Effector CD4-positive, alpha-beta T cell (primary cell): ENCODE results near the gene TBC1D22A.

ENCODE experiments used
- DNase-seq: peaks from one replicate; pipeline ENCODE4 v3.0.0-alpha.2; 2020

The TBC1D22A gene

DNA sequence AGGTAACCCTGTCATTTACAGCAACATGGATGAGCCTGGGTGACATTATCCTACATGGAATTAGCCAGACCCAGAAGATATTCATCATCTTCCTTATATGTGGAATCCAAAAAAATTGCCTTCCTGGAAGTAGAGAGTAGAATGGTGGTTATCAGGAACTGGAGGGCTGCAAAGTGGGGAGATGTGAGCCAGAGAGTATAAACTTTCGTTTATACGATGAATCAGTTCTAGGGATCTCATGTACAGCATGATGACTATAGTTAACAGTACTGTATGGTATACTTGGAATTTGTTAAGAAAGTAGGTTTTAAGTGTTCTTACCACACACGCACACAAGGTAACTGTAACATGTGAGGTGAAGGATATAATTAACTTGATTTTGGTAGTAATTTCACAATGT is 79.1 kb downstream of the TBC1D22A start:
- DNase-seq, result no peak

DNA sequence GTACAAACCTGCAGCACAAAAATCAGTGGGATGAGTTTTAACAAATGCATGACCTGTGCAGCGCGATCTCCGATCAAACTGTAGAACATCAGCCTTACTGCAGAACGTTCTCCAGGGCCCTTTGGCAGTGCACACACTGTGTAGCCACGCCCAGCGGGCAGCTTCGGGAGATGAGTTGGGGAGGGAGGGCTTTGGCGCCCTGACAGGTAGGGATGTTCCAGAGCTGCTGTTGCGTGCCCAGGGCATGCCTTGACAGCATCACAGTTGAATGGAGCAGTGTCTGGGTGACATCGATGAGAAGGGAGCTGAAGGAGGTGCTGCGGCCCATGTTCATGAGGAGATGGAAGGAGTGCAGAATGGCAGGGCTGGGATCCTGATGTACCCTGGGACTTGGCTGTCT is 80.2 kb downstream of the TBC1D22A start:
- DNase-seq, result no peak

DNA sequence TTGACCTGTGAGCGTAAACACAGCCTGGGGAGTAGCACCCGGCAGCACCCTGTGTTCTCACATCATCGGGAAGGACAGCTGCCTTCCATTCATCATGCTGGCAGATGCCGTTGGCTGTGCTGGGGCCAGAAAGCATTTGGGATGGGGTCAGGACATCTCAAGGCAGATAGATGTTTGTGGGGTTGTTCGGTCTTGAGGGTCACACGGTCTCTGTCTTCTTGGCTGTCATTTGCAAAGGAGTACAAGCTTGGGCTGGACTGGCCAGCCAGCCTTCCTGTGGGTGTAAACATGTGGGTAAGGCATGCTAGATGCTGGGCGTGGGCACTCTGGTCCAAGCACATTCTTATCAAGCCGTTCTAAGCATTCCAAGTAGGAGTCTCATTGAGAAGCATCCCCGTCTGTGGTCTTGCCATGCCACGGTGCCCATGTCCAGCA is 81.4 kb downstream of the TBC1D22A start:
- no peak for DNase-seq

DNA sequence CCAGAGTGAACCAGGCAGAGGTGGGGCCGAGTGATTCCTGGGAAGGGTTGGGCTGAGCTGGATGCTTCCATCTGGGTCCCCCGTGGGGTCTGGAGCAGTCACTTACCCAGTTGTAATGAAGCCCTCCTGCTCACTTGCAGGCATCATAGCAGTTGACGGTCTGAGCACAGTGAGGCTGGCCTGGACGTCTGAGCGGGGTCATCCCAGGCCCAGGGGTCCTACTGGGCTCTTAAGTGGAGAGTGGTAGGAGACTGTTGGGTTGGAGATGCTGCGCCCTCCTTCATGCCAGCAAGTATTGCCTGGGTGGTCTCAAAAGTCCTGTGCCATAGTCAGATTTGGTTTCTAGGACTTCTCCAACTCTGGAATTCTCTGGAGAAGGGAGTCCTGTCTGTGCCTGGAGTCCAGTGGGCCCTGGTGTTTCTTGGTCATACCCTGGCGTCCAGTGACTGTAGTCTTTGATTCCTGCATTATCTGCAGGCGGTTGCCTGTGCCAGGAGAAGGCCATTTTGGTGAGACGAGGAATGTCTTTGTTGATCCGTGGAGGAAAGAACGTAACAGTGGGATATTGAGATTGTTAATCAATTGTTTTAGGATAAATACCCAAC is 82.3 kb downstream of the TBC1D22A start:
- no peak for DNase-seq

DNA sequence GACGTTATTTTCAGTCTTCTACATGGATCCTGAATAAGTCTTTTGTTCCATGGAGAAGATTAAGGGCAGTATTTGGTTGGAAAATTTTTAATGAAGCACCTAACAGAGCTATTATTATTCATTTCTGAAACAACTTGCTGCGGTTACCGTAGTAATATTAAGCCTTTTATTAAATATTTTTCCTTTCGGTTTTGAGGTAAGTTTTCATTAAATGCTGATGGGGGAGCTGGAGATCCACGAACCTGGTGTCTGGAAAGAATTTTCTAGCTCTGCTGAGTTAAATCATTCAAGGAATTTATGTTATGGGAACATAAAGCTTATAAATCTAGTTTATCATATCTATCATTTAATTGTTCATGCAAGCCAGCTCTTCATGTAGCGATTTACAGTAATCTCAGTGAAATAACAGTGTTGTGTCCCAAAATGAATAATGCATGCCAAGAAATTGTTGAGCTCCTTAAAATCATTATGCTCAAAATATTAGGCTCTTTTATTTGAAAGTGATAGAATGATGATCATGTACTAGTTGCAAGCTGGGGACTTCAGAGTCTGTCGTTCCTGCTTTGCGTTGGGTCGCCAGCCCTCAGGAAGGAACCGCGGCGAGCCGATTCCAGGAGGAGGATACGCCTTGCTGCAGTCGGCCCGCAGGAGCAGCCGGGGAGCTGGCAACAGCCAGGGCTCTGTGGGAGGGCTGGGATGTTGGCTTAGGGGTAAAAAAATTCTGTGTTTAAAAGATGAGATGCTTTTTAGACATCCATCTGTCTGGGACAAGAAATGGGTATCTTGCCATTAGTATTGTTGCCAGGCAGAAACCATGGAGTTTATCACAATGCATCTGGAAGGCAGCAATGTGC is 83.1 kb downstream of the TBC1D22A start:
- DNase-seq, result no peak

DNA sequence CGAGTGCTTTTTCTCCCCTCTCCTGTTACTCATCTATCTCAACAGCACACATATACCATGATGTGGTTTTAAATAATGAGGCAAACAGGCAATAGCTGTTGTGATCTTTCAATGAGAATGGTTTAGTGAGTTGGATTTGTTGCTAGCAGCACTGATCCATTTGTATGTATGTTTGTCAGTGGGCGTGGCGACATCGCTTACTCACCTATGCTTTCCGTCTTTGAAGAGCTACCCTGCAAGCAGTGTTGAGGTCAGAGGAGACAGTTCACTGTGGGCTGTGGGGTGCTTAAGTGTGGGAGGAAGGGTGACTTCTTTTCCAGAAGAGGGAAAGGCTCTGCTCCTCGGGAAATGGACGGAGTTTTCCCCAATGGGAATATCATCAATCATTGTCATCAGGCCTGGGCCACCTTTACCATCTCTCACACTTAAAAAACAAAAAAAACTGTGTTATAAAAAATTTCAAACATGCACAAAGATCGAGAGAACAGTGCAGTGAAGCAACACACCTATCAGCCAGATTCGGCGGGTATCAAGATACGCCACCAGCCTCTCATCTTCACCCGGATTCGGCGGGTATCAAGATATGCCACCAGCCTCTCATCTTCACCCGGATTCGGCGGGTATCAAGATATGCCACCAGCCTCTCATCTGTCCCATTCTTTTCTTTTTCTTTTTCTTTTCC is 83.8 kb downstream of the TBC1D22A start:
- DNase-seq, result no peak

DNA sequence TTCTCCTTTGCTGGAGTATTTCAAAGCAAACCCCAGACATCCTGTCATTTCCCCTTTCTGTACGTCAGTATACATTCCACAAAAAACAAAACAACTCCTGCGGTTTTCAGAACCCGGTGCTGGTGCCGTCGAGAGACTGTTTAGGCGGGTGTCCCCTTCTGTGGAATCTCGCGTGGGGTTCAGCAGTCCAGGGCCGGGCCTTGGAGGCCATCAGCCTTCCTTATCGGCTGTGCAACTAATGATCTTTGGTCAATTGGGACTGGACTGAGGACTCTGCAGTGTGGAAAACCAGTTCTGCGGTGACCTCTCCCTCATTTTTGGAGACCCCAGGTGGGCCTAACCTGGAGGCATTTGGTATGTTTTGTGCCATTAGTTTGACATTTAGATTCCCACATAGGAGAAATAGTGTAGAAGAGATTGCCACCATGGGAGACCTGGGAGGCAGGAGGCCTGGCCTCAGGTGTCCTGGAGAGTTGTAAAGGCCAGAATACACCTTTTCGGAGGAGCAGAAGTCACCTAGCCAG is 84.4 kb downstream of the TBC1D22A start:
- DNase-seq, result no peak

DNA sequence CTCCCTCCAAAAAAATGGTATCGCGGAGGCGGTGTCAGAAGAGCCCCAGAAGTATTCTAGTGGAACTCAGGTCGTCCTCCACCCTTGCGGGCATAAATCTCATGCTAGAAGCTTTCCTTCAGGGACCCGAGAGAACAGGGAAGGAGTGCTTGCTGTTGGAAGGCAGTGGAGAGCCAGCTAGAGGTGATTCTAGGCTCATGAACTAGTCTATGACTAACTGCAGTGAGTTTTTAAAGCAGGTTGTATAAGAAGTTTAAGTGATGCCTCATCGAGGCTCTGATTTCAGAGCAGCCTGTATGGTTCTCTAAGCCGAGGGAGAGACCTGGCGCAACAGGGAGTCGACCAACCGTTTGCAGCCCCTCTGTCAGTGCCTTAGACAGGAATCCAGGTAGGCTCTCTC is 85.7 kb downstream of the TBC1D22A start:
- DNase-seq, result no peak

DNA sequence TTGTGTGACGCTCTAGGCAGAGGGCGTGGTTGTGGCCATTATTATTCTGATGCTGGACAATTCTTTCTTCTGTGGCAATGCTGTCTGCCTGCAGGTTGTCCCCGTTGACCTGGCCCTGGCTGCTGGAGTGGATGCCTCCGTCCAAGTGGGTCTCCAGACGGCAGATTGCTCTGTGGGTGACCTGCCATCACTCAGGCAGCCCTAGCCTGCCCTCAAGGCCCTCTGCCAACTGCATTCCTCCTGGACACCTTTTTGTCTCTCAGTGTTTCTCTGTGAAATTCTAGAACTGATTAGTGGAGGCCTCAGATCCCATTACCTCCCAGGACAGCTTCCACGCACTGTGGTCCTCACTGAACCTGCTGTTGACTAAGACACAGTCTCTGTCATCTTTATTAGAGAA is 86.7 kb downstream of the TBC1D22A start:
- DNase-seq, result no peak

DNA sequence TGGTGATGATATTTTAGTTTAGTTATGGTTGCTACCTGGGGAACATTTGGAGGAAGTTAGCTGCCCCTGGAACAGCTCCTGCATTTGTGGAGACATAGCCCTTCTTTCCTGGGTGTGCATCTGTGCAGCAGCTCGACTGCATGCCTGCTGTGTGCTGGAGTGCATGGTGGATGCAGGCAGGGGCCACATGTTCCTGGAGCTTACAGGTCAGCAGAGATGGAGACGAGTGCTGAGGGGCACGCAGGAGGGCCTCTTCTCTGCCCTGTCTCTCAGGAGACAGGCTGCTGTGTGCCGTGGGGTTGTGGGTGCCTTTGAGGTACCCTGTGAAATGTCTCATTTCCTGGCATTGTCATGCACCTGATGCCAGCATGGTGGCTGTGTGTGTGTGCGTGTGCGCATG is 87.5 kb downstream of the TBC1D22A start:
- no peak for DNase-seq

DNA sequence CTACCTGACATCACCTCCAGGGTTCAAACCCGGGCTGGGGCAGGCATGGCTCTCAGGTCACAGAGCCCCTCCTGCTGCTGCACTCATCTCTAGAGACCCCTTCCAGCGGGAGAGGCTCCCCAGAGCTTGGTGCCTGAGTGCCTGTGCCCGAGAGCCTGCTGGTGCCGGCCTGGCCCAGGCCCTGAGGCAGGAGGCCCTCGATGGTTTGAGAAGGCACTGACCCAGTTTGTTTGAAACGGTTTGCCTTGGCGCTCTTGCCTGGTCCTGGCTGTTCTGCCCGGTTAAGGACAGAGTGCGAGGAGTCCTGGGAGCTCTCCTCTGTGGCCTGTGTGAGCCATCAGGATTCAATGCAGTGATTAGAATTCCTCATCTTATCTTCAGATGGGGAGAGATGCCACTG is 88.9 kb downstream of the TBC1D22A start:
- no peak for DNase-seq

DNA sequence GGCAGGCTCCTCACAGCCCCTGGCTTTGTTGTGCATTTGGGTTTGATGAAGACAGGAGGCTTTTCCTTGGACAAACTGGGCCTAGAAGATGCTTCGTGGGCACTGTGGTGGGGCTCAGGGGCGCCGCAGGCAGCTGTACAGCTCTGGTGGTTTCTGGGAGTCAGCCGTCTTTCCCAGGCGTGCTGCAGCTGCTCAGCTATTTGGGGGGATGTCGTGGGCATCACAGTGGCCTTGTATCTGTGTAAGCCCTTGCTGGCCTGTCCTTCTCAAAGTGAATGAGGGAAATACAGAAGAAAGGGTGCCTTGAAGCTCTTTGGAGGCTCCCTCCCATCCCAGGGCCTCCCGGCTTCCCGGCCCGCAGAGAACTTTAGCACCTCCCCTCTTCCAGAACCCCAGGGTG is 89.5 kb downstream of the TBC1D22A start:
- DNase-seq, result no peak

DNA sequence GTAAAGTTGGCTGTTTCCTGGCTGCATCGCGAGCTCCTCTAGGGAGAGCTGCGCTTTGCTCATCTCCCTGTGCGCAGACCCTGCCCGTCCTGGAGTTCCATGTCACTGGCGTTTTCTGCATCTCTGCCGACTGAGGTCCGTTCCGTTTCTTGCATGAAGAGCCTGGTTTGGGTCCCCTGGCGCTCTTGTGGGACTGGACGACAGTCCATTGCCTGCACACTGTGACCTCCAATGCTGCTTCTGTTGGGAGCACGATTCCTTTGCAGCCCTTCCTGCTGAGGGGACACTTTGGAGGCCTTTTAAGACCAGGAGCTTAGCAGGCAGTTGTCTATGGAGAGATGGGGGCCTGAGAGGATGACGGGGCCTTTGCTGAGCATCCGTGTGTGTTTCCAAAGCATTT is 90.3 kb downstream of the TBC1D22A start:
- no peak for DNase-seq

DNA sequence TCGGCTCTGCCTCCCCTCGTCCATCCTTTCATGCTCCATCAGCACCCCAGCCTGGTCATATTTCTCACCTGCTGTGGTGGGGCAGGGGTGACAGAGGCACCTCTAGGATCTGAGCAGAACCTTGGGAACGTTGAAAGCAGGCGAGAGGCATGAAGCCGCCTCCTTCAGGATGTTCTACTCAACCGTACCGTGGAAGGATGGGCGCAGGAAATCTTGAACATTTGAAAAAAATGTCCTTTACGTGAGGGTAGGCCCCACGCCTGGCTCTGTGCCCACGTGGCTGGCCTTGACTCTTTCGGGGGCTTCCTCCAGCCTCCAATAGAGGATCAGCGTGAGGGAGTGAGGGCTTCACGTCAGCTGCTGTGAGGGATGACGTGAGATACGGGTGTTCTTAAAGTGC is 90.7 kb downstream of the TBC1D22A start:
- DNase-seq, result no peak

DNA sequence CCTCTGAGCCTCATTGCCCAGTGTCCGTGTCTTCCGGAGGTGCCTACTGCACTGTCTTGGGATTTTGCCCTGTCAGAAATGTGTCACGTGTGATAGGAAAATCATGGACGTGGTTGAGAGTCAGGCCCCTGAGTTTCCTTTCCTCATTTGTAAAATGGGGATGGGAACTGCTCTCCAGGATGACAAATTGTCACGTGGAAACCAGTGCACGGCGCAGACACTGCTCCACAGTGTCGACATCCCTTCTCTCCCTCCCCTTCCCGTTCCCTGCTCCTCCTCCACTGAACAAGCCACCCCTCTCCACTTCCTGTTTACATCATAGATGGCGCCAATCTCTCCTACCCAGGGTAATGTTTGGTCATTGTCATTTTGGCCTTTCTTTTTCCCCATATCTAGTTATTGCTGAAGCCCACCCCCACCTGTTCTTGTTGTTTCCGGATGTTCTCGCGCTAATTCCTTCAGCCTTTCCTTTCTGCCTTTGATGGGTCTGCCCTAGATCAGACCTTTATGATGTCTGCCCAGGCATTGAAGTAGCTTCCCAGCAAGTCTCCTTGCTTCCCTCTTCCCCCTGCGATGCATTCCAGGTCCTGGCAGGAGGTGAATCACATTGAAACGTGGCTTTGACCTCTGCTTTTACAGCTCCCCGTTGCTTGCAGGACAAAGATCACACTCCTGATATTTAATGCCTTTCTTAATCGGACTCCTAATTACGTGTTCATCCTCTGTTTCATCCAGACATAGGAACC is 91.8 kb downstream of the TBC1D22A start:
- no peak for DNase-seq

DNA sequence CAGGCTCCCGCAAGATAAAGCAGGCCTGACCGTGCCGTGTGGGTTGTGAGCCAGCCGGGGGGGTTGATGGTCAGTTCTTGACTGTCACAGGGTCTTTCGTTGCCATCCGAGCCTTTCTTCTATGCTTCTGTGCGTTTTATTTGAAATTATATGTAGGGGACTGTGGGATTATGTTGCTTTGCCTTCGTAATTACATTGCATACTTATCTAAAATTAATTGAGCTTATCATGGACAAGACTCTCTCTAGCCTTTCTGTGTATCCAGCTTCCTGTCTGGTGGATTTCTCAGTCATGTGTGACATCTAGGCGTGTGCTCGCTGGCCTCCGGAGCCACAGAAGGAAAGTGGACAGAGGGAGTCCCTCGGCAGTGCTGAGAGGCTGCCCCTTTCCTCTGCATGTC is 93.2 kb downstream of the TBC1D22A start:
- DNase-seq, result no peak

DNA sequence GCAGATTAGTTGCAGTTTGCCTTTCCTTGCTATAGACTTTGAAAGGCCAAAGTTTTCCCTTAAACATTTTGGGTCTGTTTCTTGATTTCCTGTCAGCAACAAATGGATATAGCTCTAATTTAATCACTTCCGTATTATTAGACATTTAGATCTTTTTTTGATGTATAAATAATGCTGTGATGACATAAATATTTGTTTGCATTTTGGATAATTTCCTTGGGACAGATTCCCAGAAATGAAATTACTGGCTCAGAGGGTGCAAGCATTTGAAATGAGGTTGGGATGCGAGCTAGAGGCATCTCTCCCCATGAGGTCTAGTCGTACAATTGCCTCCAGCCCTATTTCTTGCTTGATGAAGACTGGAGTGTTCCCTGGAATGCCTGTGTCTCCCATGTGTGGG is 94.2 kb downstream of the TBC1D22A start:
- no peak for DNase-seq

DNA sequence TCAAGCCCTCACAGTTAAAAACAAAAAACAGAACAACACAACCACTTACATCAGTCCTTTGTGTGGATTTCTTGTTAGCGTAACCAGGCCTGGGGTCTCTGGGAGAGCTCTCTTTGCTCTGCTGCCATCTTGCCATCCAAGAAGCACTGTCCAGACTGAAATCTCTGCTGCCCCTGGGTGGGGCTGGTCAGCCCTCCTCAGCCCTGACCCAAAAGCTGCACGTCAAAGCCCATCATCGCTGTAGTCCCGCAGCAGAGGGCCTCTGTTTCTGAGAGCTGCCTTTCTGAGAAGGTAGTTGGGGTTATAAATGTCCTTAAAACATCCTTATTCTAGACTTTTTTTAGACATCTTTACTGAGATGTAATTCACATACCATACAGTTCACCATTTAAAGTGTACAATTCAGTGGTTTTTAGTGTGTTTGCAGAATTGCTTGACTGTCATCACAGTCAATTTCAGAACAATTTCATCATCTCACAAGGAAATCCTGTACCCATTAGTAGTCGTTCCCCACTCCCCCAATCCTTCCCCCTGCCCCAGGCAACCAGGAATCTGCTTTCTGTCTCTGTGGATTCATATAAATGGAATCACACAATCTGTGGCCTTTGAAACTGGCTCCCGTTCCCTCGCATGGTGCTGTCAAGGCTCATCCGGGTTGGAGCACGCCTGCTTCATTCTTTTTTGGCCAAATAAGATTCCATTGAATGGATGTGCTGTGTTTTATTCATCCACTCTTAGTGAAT is 94.9 kb downstream of the TBC1D22A start:
- no peak for DNase-seq

DNA sequence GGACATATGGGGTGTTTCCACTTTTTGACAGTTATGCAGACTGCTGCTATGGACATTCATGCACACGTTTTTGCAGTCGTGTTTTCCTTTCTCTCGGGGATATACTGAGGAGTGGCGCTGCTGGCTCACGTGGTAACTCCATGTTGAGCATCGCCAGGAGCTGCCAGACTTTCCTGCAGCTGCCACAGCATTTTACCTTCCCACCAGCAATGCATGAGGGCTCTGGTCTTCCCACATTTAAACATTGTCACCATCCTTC is 95.4 kb downstream of the TBC1D22A start:
- DNase-seq, result no peak

DNA sequence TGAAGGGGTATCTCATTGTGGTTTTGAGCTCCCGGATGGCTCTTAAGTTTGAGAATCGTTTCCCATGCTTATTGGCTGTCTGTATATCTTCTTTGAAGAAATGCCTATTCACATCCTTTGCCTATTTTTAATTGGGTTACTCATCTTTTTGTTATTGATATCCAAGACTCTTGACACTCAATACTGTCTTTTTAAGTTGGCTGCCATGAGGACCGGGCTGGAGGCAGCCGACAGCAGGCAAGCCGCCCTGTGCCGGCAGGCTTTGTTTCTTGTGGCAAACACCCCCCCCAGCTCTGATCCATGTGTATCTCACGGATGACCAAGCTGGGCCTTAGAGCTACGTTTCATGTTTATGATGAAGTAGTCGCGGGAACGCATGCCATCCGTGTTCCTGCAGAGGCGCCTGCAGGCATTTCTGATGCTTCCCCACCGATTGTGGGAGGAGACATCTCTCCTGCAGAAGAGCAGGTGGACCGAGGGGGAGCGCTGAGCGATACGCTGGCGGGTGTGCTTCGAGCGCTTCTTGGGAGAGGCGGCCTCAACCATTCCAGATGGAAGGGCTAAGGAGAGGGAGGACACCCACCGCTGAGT is 95.8 kb downstream of the TBC1D22A start:
- no peak for DNase-seq

DNA sequence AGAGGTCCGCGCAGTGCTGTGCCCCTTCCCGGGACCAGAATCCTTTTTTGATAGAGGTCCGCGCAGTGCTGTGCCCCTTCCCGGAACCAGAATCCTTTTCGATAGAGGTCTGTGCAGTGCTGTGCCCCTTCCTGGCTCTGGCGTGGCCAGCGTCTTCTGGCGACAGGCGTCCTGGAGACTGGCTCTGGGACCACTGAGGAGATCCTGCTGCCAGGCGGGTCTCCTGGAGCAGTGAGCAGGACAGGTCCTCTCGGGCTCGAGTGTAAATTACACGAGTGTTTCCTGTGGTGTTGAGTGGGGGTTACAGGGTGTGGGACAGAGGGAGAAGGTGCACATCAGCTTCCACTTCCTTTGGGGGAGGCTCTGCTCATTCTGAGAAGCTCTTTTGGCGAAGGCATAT is 98.1 kb downstream of the TBC1D22A start:
- no peak for DNase-seq
